GM20000 (cell line): Measurements from ENCODE around the gene CDC42BPA.

Source experiments
- DNase-seq: peaks from one replicate; pipeline ENCODE4 v3.0.0; 2012; ENCODE audit warnings: low spot score
- TF ChIP-seq, protein P1 (sequence below): IDR thresholded peaks from 2 replicates; pipeline ENCODE4 v1.5.1; 2012; ENCODE audit warnings: mild to moderate bottlenecking, control low read depth; ENCODE audit errors: extremely low read depth, missing control alignments

Gene CDC42BPA

DNA sequence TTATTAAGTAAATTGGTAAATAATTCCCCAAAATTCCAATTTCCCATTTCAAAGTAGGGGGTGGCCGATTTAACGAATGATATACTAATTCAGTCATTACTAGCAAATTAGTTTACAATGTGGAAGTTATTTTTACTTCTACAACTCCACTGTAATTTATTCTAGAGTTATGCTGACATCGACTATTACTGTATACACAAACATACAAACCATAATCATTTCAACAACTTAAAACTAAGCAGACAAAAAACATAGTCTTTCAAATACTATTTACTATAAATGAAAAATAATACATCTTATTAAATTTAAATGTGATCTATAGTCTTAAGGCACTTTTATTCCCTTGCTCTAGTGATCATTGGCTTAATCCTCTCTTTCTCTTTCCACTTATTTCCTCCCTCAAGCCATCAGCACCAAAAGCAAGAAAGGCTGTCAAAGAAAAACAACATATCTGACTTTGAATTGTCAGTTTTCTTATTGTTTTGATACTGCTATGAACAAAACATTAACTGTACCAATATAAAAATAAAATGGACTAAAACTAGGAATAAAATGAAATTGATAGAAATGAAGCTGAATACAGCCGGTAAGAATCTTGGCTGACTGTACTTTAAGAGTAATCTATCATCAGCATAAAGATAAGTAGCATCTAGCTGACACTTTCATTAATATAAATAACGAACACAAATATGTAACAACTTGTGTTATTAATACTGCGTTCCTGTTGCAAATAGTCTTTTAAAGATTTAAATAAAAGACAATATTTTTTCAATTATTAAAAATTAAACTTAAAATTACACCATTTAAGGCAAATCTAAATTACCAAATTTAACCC lies 4.1 kb downstream of the CDC42BPA start:
- no peak for DNase-seq
- TF ChIP-seq, protein P1, sequence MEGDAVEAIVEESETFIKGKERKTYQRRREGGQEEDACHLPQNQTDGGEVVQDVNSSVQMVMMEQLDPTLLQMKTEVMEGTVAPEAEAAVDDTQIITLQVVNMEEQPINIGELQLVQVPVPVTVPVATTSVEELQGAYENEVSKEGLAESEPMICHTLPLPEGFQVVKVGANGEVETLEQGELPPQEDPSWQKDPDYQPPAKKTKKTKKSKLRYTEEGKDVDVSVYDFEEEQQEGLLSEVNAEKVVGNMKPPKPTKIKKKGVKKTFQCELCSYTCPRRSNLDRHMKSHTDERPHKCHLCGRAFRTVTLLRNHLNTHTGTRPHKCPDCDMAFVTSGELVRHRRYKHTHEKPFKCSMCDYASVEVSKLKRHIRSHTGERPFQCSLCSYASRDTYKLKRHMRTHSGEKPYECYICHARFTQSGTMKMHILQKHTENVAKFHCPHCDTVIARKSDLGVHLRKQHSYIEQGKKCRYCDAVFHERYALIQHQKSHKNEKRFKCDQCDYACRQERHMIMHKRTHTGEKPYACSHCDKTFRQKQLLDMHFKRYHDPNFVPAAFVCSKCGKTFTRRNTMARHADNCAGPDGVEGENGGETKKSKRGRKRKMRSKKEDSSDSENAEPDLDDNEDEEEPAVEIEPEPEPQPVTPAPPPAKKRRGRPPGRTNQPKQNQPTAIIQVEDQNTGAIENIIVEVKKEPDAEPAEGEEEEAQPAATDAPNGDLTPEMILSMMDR: no peak

DNA sequence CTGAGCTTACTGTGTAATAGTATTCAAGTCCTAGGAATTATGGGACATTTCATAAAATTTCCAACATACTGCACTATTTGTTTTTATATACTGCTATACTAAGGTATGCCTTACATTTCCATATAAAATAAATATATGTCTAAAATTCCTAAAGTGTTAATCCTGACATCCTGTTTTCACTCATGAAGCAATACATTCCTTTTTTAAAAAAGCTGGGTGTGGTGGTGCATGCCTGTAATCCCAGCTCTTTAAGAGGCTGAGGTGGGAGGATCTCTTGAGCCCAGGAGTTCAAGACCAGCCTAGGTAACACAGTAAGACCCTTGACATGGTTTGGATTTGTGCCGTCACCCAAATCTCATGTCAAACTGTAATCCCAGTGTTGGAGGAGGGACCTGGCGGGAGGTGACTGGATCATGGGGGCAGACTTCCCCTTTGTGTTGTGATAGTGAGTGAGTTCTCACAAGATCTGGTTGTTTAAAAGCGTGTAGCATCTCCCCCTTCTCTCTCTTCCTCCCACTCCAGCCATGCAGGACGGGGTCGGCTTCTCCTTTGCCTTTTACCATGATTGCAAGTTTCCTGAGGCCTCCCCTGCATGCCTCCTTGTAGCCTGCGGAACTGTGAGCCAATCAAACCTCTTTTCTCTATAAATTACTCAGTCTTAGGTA lies 5.8 kb downstream of the CDC42BPA start:
- TF ChIP-seq, protein P1: no peak
- no peak for DNase-seq

DNA sequence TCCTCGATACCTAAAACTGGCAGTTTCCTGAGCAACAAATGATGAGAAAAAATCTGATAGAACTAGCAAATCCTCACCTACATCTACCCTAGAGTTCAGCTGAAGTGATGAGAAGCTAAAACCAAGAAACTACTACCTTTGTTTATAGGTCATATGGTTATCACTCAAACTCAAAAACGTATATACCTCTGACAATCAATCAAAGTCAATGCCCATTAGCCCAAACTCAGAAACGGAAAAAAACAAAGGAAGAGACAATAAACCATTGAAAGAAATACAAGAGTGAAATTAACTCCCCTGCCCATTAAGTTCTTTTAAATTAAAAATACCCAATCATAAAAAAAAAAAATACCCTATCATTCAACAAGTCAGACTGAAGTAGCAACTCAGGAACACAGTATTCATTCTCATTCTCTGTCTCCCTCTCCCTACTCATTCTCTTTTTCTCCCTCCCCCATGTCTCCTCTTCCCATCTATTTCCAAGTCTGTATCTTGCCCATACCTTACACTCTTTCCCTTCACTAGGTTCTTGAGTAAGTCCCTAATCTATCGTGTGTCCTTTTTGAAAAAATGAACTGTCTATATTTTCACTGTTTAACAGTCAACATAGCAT lies 6.8 kb downstream of the CDC42BPA start:
- DNase-seq: no peak
- TF ChIP-seq, protein P1: no peak

DNA sequence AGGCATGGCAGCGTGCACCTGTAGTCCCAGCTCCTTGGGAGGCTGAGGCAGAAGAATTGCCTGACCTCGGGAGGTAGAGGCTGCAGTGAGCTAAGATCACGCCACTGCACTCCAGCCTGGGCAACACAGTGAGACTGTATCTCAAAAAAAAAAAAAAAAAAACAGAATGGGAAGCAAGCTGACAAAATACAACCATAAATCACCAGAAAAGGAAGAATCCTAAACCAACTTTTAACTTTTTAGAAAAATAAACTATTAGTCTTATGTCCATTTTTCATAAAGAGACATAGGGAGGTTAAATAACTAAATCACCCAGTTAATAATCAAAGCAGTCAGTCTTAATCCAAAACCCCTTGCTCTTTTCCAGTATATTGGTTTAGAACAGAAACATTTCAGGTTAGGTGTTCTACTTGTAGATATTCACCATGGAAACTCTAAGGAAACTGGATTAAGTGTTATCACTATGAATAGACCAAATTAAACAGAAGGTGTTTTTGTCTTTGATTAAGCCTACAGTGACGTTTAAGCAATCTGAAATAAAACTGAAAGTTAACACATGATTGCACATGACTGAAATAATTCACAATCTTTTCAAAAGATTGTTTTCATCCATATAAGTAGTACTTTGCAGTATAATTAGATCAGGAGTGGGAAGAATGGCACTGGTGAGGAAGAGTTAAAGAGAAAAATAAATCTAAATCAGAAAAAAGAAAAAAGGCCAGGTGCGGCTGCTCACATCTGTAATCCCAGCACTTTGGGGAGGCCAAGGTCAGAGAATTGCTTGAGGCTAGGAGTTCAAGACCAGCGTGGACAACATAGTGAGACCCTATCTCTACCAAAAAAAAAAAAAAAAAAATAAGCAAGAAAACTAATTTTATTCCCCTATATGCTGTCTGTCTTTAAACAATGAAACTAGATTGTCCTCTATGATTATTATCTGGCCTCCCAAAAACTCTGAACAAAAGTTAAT lies 9.6 kb downstream of the CDC42BPA start:
- DNase-seq: no peak
- TF ChIP-seq, protein P1: no peak

DNA sequence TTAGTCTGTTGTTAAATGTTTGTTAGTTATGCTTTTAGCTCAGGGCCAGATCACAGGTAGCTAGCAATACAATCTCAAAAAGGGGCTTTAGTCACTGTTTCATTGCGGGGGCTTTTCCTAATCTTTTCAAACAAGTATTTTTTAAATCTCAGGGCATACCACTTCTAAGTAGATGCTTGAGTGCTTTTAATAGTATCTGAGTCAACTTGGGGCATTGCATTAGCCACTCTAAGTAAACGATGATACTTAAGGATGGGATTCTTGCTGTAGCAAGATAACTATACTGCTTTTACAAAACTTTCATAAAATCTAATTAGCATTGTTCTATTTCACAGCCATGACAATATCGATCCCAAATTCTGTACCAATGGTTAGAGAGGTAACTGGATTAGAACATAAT lies 11.6 kb downstream of the CDC42BPA start:
- DNase-seq: no peak
- TF ChIP-seq, protein P1: no peak

DNA sequence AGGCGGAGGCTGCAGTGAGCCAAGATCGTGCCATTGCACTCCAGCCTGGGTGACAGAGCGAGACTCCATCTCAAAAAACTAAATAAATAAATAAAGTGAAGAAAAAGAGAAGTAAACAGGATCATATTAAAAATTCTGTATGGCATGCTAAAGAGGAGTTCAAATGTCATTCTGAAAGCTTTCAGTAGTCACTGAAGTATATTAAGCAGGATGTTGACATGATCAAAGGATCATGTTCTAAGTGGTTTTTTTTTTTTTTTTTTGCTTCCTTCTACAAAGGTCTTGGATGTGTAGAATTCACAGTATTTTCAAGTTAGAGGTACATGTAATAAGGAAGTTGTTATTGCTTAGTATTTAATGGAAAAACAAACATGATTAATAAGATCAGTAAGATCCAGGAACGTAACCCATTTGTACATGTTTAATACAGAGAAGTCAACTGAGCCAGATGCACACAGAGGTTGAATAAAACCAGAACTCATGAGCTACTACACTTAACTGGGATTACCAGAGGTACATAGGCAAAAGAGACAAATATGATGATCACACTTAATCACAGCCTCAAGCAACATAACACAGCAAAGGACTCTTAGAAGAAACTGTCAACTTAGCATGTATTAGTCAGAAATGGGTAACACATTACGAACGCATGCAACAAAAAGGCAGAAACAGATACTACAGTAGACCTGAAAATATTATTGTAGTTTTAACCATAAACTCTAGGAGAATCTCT lies 12.2 kb downstream of the CDC42BPA start:
- TF ChIP-seq, protein P1: no peak
- DNase-seq: no peak
